Spleen (tissue), 11 donors: ENCODE results near the gene SLC9A8. TPM values are rescaled to one million over a fixed set of nuclear protein-coding genes. Genes with fewer than 3 reads are reported as not detected.

Source experiments
- DNase-seq: peaks from one replicate; pipeline ENCODE4 v3.0.0-alpha.2; 2020
- H3K27ac ChIP-seq, 8 donors: fragments of 200-600 bp; sonication (generic) in 7 of 8; 1 replicate in 4 of 8; 2 replicates in 4 of 8; pipeline versions ENCODE4 v1.5.0 to v1.8.0; 2016 to 2021; ENCODE audit warnings: inconsistent platforms in 4 of 8, mild to moderate bottlenecking in 4 of 8, moderate library complexity in 1 of 8
- H3K27me3 ChIP-seq, 7 donors: fragments of 200-600 bp; sonication (generic) in 6 of 7; replicated peaks in 1 of 7; 1 replicate in 4 of 7; 2 replicates in 3 of 7; pipeline versions ENCODE4 v1.5.0 to v1.8.0; 2016 to 2021; ENCODE audit warnings: inconsistent platforms in 3 of 7, mild to moderate bottlenecking in 1 of 7
- H3K36me3 ChIP-seq, 6 donors: fragments of 200-600 bp; sonication (generic) in 5 of 6; 1 replicate in 4 of 6; 2 replicates in 2 of 6; pipeline versions ENCODE4 v1.5.0 to v1.8.0; 2016 to 2021; ENCODE audit warnings: inconsistent platforms in 2 of 6
- H3K4me1 ChIP-seq, 6 donors: fragments of 200-600 bp; sonication (generic) in 5 of 6; 1 replicate in 3 of 6; 2 replicates in 3 of 6; pipeline versions ENCODE4 v1.5.0 to v1.8.0; 2016 to 2021; ENCODE audit warnings: inconsistent platforms in 3 of 6
- H3K4me3 ChIP-seq, 8 donors: fragments of 200-600 bp; sonication (generic) in 7 of 8; 1 replicate in 4 of 8; 2 replicates in 4 of 8; pipeline versions ENCODE4 v1.5.0 to v1.8.0; 2016 to 2021; ENCODE audit warnings: inconsistent platforms in 4 of 8, mild to moderate bottlenecking in 4 of 8, moderate library complexity in 2 of 8
- H3K9me3 ChIP-seq, 8 donors: fragments of 200-600 bp; sonication (generic) in 7 of 8; 1 replicate in 4 of 8; 2 replicates in 4 of 8; pipeline versions ENCODE4 v1.5.0 to v1.8.0; 2016 to 2021; ENCODE audit warnings: inconsistent platforms in 4 of 8
- POLR2A ChIP-seq, 3 donors: fragments of 450-650 bp; IDR thresholded peaks; one replicate each; pipeline ENCODE4 v1.5.1; 2017; ENCODE audit warnings: antibody characterized with exemption in 3 of 3, mild to moderate bottlenecking in 1 of 3
- POLR2AphosphoS5 ChIP-seq, 3 donors: sonication (generic); formaldehyde crosslinking; IDR thresholded peaks; one replicate each; pipeline ENCODE4 v1.5.1; 2017; ENCODE audit warnings: antibody characterized with exemption in 3 of 3
- WGBS, 5 donors: extraction: QIAGEN DNeasy Blood & Tissue Kit in 3 of 5; methylation state at CpG; one replicate each; pipeline versions ENCODE4 v1.1.5 to v1.1.7; 2013 to 2018; 5-methylcytosine and 5-hydroxymethylcytosine counted together
- intact Hi-C: fragments of 100-400 bp; cut with DNase I; formaldehyde crosslinking; loops from one replicate; pipeline ENCODE4 v1.15.0; 2023; ENCODE audit warnings: low total_unique reads
- polyA plus RNA-seq, 3 donors: library from polyadenylated mRNA; stranded (reverse); fragments of 200-250 nt; gene quantifications; one replicate each; pipeline ENCODE4 v1.2.1, GENCODE V29; 2013
- total RNA-seq, 7 donors: library from RNA; depleted of rRNA in 3 of 7; stranded (reverse); fragments of >200 nt in 3 of 7; fragmentation: NEBNext Ultra II Directional in 4 of 7; extraction: Animal tissue kit (Norgen Biotek cat#: 25700) in 4 of 7; gene quantifications; one replicate each; pipeline versions ENCODE4 v1.1.0 to v1.2.1, GENCODE V29; 2016 to 2021
- TF ChIP-seq, protein P1 (sequence below), 11 experiments: fragments of 200-600 bp in 7 of 11; fragments of 450-650 bp in 4 of 11; sonication (generic) in 4 of 11; IDR thresholded peaks in 8 of 11; conservative IDR thresholded peaks in 3 of 11; 1 replicate in 7 of 11; 2 replicates in 4 of 11; pipeline versions ENCODE4 v1.4.0 to v1.8.0; 2016 to 2021; ENCODE audit warnings: antibody characterized with exemption in 11 of 11, inconsistent platforms in 4 of 11, mild to moderate bottlenecking in 1 of 11
- donor health status: healthy with polysubstance abuse.
- donor health status: DM: no; HTN: no; CAD: no; lungs with moderate emphysema.
- donor health status: DM: no; HTN: no; CAD: no.
- donor health status: Bipolar disorder and iron deficiency.
- donor health status: healthy.
- donor health status: DM: no; HTN: no; CAD: no.
- donor health status: DM: yes; HTN: yes; CAD: no.

SLC9A8 gene
- total and polyA plus RNA-seq, 10 donors: 4.6 to 35.3 (median 22.3) TPM

DNA sequence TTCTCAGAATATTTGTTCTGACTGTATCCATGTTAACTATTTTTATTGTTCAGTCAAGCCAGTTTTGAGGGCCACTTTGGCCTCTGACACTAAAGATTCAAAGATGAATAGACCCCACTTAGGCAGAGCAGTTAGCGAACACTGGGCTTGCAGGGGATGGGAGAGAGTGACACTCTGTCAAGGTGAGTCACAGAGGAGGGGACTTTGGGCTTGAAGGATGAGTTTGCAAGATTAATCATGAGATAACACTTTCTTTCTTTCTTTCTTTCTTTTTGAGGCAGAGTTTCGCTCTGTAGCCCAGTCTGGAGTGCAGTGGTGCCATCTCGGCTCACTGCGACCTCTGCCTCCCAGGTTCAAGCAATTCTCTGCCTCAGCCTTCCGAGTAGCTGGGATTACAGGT is 56.3 kb downstream of the SLC9A8 start:
- DNase-seq: no peak

DNA sequence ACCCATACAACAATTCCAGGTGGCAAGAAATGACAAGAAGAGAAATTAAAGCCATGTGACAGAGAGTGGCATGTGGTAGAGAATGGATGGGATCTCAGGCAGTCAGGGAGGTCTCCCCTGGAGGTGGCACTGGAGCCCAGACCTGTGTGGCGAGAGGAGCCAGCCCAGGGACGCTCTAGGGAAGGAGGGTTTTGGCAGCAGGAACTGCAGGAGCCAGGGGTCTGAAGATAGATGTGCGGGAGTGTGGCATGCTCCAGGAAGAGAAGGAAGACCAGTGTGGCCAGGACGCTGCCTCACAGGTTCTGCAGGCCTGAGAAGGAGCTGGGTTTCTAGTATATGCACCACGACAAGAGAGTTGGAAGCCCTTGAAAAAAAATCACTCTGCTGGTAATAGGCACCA is 57.6 kb downstream of the SLC9A8 start:
- intact Hi-C loops: no loop called here
- peak; percentile 30 for DNase-seq
- 92 to 97% (median 94%) methylated on average over 5 of the region's 5 CpGs for WGBS, 5 donors
- Histone ChIP-seq H3K27me3 (no peaks in the 10 kb centered on the region), H3K27ac (no peak overlapping the region), H3K36me3 (peaks cover 0 to 100% (median 46%) of the 10 kb centered on the region in 6 donors), H3K9me3 (no peaks in the 10 kb centered on the region), H3K4me1 (peaks cover 0 to 14% (median 0%) of the 10 kb centered on the region in 6 donors), H3K4me3 (no peak overlapping the region)
- TF ChIP-seq, protein P1, sequence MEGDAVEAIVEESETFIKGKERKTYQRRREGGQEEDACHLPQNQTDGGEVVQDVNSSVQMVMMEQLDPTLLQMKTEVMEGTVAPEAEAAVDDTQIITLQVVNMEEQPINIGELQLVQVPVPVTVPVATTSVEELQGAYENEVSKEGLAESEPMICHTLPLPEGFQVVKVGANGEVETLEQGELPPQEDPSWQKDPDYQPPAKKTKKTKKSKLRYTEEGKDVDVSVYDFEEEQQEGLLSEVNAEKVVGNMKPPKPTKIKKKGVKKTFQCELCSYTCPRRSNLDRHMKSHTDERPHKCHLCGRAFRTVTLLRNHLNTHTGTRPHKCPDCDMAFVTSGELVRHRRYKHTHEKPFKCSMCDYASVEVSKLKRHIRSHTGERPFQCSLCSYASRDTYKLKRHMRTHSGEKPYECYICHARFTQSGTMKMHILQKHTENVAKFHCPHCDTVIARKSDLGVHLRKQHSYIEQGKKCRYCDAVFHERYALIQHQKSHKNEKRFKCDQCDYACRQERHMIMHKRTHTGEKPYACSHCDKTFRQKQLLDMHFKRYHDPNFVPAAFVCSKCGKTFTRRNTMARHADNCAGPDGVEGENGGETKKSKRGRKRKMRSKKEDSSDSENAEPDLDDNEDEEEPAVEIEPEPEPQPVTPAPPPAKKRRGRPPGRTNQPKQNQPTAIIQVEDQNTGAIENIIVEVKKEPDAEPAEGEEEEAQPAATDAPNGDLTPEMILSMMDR (IDR thresholded peaks at IDR 0.05 in 8 of 11, conservative IDR thresholded peaks at IDR 0.05 in 3 of 11): no peak
- no peak for TF ChIP-seq POLR2AphosphoS5 (IDR thresholded peaks at IDR 0.05)
- no peak for TF ChIP-seq POLR2A (IDR thresholded peaks at IDR 0.05)

More for the DNA sequence above, 56.3 kb downstream of the SLC9A8 start:
- no peak for TF ChIP-seq POLR2AphosphoS5 (IDR thresholded peaks at IDR 0.05)
- TF ChIP-seq, protein P1 (IDR thresholded peaks at IDR 0.05 in 8 of 11, conservative IDR thresholded peaks at IDR 0.05 in 3 of 11): no peak
- TF ChIP-seq POLR2A (IDR thresholded peaks at IDR 0.05): no peak
- H3K9me3 ChIP-seq: no peaks in the 10 kb centered on the region
- H3K4me1 ChIP-seq: peaks cover 0 to 14% (median 0%) of the 10 kb centered on the region in 6 donors
- no peaks in the 10 kb centered on the region for H3K27me3 ChIP-seq
- intact Hi-C loops: no loop called here
- H3K27ac ChIP-seq: no peak overlapping the region
- no peak overlapping the region for H3K4me3 ChIP-seq
- H3K36me3 ChIP-seq: peaks cover 0 to 100% (median 42%) of the 10 kb centered on the region in 6 donors
- 75 to 90% (median 85%) methylated on average over 5 of the region's 5 CpGs for WGBS, 5 donors

DNA sequence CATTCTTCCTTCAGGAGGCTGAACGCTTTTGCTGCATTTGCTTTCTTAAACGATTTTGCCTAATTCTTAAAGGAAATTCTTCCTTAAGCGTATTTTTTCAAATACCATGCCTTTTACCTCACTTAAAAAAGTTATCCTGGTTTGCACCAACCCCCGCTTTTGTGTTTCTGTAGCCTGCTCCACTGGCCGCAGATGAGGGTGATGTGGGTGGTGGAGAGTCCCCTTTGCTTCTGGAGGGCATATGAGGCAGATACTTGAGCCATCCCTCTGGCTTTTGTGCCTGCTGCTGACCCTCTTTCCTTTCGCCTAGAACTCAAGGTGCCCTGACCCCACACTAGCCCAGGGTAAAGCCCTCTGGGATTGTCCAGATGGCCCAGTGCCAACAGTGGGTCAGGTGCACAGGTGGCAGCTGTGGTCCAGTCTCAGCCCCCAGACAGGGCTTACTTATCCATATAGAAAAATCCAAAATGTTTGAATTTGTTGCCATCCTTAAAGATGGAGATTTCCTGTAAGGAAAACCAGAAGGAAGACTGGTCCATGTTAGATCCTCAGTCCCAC is 58.8 kb downstream of the SLC9A8 start:
- Histone ChIP-seq H3K9me3 (no peaks in the 10 kb centered on the region), H3K27me3 (no peaks in the 10 kb centered on the region), H3K36me3 (peaks cover 0 to 100% (median 49%) of the 10 kb centered on the region in 6 donors), H3K27ac (no peak overlapping the region), H3K4me1 (peaks cover 0 to 2% (median 0%) of the 10 kb centered on the region in 6 donors), H3K4me3 (no peak overlapping the region)
- intact Hi-C loops: no loop called here
- peak; percentile 11 for DNase-seq
- WGBS, 5 donors: 92 to 97% (median 96%) methylated on average over 6 of the region's 6 CpGs
- TF ChIP-seq POLR2AphosphoS5 (IDR thresholded peaks at IDR 0.05) (no peak), POLR2A (IDR thresholded peaks at IDR 0.05) (no peak)
- TF ChIP-seq, protein P1 (IDR thresholded peaks at IDR 0.05 in 8 of 11, conservative IDR thresholded peaks at IDR 0.05 in 3 of 11): no peak

DNA sequence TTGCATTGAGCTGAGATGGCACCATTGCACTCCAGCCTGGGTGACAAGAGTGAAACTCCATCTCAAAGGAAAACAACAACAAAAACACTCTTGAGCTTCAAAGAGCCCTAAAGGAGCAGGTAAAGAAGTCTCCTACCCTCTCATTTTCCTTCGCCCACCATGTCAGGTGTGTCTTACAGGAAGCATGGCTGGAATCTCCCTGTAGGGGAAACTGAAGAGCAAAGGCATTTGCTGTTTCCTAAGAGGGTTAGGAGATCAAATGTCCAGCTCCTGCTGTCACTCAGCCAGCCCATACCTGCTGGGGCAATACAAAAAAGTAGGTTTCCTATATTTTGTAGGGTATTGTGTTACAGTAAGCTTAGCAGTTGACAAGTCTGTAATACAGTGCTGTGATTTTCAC is 59.4 kb downstream of the SLC9A8 start:
- 92 to 100% (median 97%) methylated on average over 1 of the region's 1 CpG for whole genome bisulfite sequencing, 5 donors
- Histone ChIP-seq H3K4me1 (no peaks in the 10 kb centered on the region), H3K4me3 (no peak overlapping the region), H3K9me3 (no peaks in the 10 kb centered on the region), H3K27me3 (no peaks in the 10 kb centered on the region), H3K36me3 (peaks cover 0 to 100% (median 51%) of the 10 kb centered on the region in 6 donors), H3K27ac (no peak overlapping the region)
- no peak for DNase-seq
- intact Hi-C loops: no loop called here
- TF ChIP-seq, protein P1 (IDR thresholded peaks at IDR 0.05 in 8 of 11, conservative IDR thresholded peaks at IDR 0.05 in 3 of 11): no peak
- TF ChIP-seq POLR2A (IDR thresholded peaks at IDR 0.05) (no peak), POLR2AphosphoS5 (IDR thresholded peaks at IDR 0.05) (no peak)
